GM21447 (cell line): ENCODE results near the gene DGKD.

ENCODE experiments used
- ATAC-seq: cut with Tn5 transposase; IDR thresholded peaks from one replicate; pipeline ENCODE4 v1.9.1; 2021; ENCODE audit not compliant: unreplicated experiment

Gene DGKD

GRCh38 chr2:233455006-233455405, 100.7 kb downstream of the DGKD start:
- no peak for ATAC-seq

DNA sequence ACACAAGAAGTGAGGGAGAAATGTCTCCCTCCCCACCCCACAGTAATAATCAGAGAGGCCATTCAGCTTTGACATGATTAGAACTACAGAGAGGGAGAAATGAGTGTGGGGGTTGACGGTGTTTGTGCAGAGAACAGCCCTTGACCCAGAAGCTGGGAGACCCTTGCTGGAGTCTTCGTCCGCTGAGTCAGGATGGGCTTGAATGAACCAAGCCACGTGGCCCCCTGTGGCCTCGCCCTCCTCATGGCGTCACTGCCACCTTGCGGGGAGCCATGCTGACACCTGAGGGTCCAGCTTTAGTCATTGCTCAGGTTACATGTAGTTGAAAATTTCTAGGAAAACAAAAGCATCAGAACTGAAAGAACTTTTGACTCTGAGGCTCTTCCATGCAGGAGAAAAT, 101.2 kb downstream of the DGKD start:
- no peak for ATAC-seq

DNA sequence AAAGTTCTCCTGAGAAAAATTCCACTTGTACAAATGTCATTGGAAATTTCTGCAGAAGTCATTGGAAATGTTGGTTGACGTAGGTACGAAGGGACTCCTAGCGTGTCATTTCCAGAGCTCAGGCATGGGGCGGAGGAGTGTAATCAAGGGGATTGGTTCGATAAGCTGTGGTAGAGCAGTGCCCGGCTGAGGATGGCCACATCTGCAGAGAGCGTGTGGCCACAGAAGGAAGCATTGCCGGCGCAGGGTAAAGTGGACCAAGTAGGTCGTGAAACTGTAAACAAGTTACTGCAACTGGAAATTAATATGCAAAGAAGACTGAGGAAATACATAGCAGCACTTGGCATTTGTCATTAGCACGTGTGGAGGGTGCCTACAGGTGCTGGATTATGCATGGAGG, 101.8 kb downstream of the DGKD start:
- ATAC-seq, result no peak

- ATAC-seq, result no peak
These were observed 102.6 kb downstream of the DGKD start for GRCh38 chr2:233456934-233457333.

- ATAC-seq, result no peak
These were observed 103.1 kb downstream of the DGKD start for GRCh38 chr2:233457356-233457755.

- ATAC-seq, result no peak
These were observed 103.8 kb downstream of the DGKD start for GRCh38 chr2:233458031-233458610.

GRCh38 chr2:233458826-233459225, 104.5 kb downstream of the DGKD start:
- ATAC-seq, result no peak

DNA sequence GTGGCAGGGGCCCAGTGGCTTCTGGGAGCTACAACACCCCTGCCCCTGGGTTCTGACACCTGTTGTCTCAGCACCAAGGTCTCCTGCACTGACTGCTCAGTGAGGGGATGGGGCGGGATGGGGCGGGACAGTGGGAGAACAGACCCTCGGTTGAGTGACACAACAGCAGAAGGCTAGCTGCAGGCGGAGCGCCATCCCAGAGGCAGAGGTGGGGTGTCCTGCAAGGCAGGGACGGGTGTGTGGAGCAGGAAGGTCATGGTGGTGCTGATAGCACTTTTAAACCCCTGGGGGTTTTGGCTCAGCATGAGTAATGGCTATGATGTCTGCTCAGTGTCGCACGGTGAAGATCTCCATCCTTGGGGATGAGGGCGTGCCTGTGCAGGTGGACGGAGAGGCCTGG, 105.1 kb downstream of the DGKD start:
- no peak for ATAC-seq

GRCh38 chr2:233460726-233461441, 106.6 kb downstream of the DGKD start:
- no peak for ATAC-seq

- no peak for ATAC-seq
These were observed 107.2 kb downstream of the DGKD start for GRCh38 chr2:233461481-233461891.

DNA sequence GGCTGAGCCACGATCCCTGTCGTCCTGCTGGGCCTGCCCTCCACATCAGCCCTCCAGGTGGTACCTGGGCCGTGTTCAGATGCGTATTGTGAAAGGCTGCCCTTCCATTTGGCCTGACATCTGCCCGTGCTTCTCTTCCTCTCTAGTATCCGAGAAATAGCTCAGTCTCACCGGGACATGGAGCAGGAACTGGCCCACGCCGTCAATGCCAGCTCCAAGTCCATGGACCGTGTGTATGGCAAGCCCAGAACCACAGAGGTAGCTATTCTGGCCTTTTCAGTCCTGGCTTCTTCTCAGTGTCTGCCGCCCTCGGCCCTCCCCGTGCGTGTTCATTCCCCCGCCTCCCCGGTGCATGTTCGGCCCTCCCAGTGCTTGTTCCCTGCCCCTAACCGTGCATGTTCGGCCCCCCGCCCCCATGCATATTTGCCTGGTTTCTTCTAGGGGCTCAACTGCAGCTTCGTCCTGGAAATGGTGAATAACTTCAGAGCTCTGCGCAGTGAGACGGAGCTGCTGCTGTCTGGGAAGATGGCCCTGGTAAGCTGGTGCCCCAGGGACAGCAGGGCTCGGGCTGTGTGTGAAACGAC, 108.0 kb downstream of the DGKD start:
- ATAC-seq, result no peak

- no peak for ATAC-seq
These were observed 108.7 kb downstream of the DGKD start for GRCh38 chr2:233462826-233463470.

DNA sequence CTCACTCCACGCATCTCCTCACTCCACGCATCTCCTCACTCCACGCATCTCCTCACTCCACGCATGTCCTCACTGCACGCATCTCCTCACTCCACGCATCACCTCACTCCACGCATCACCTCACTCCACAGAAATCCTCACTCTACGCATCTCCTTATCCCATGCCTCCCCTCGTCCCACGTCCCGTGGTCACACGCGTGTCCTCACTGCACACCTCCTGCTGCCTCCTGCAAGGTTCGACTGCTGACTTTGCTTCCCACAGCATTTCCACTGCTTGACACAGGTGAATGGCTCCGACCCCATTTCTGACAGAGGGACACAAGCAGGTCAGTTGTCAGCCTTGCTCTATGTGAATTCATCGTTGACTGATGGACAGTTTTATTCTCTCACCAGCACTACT, 109.3 kb downstream of the DGKD start:
- no peak for ATAC-seq

GRCh38 chr2:233464056-233464455, 109.8 kb downstream of the DGKD start:
- ATAC-seq, result no peak

DNA sequence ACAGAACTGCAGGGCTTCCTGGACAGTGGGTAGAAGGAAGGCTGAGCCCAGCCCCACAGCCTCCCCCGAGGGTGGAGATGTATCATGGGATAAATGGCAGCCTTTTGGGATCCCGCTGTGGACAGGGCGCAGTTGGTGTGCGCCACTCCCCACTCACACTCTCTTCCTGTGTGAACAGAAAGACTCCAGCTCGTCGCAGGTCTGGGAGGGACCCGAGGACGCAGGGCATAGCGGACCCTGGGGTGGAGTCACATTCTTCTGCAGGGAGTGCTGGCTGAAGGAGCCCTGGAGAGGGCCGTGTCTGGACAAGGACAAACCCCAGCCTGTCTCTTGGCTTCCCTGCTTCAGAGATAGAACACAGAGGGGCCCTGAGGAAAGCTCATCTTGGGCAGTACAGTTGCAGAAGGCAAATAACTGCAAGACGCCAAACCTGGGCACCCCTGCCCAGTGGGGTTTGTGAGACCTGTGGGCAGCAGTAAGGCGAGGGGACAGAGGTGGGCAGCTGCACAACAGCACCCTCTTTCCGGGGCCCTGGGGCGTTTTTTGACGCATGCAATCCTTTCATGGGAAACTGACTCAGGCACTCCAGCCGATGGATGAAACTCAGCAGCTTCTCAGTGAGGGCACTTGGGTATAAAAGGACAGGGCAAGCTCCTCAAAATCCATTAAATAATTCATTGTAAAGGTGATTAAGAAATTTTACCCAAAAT, 110.4 kb downstream of the DGKD start:
- no peak for ATAC-seq

GRCh38 chr2:233466991-233467603, 112.8 kb downstream of the DGKD start:
- no peak for ATAC-seq

- ATAC-seq, result no peak
These were observed 113.9 kb downstream of the DGKD start for GRCh38 chr2:233468047-233468740.

DNA sequence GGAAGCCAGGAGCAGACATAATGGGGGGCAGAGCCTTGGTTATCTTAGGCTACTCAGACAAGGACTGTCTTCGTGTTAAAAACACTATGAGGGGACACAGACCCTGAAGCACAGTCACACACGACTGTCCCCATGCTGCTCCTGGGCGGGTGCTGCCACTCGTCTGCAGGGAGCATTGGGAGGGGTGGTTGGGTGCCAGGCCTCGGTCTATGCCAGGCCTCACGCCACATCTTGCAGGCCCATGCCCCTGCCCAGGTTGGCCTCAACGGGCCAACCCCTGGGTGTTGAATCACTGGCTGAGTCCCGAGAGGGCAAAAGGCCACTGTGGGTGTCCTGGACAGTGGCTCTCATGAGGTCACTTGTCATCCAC, 114.4 kb downstream of the DGKD start:
- no peak for ATAC-seq

DNA sequence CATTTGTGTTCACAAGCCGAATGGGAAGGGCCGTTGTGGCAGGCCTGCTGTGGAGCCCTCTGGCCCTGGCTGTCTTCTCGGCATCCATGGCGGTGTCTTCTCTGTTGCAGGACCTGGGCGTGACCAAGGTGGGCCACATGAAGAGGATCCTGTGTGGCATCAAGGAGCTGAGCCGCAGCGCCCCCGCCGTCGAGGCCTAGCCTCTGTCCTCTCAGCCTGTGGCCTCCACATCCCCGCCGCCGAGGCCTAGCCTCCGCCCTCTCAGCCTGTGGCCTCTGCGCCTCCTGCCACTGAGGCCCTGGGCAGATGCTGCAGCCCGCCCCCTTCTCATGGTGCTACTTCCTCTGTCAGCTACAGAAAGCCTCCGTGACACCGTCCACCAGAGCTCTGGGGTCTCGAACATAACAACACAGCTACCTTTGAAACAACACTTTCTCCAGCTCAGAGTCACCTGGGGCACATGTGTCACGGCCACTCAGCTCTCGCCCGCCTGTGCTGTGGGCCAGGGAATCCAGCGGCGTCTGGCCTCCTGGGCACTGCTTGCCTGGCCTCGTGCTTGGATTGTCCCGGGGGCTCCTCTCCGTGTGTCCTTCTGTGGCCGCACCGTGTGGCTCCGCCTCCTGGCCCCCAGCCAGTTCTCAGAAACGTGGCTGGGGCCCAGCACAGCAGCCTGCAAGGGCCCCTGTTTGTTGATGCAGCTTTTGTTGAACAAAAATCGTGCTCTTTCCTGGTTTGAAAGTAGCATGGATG, 115.1 kb downstream of the DGKD start:
- no peak for ATAC-seq
